Spleen (tissue), 11 donors: ENCODE results near the gene NKG7. TPM values are rescaled to one million over a fixed set of nuclear protein-coding genes. Genes with fewer than 3 reads are reported as not detected.

Source experiments
- DNase-seq: peaks from one replicate; pipeline ENCODE4 v3.0.0-alpha.2; 2020
- H3K27ac ChIP-seq, 8 donors: fragments of 200-600 bp; sonication (generic) in 7 of 8; 1 replicate in 4 of 8; 2 replicates in 4 of 8; pipeline versions ENCODE4 v1.5.0 to v1.8.0; 2016 to 2021; ENCODE audit warnings: inconsistent platforms in 4 of 8, mild to moderate bottlenecking in 4 of 8, moderate library complexity in 1 of 8
- H3K27me3 ChIP-seq, 7 donors: fragments of 200-600 bp; sonication (generic) in 6 of 7; replicated peaks in 1 of 7; 1 replicate in 4 of 7; 2 replicates in 3 of 7; pipeline versions ENCODE4 v1.5.0 to v1.8.0; 2016 to 2021; ENCODE audit warnings: inconsistent platforms in 3 of 7, mild to moderate bottlenecking in 1 of 7
- H3K36me3 ChIP-seq, 6 donors: fragments of 200-600 bp; sonication (generic) in 5 of 6; 1 replicate in 4 of 6; 2 replicates in 2 of 6; pipeline versions ENCODE4 v1.5.0 to v1.8.0; 2016 to 2021; ENCODE audit warnings: inconsistent platforms in 2 of 6
- H3K4me1 ChIP-seq, 6 donors: fragments of 200-600 bp; sonication (generic) in 5 of 6; 1 replicate in 3 of 6; 2 replicates in 3 of 6; pipeline versions ENCODE4 v1.5.0 to v1.8.0; 2016 to 2021; ENCODE audit warnings: inconsistent platforms in 3 of 6
- H3K4me3 ChIP-seq, 8 donors: fragments of 200-600 bp; sonication (generic) in 7 of 8; 1 replicate in 4 of 8; 2 replicates in 4 of 8; pipeline versions ENCODE4 v1.5.0 to v1.8.0; 2016 to 2021; ENCODE audit warnings: inconsistent platforms in 4 of 8, mild to moderate bottlenecking in 4 of 8, moderate library complexity in 2 of 8
- H3K9me3 ChIP-seq, 8 donors: fragments of 200-600 bp; sonication (generic) in 7 of 8; 1 replicate in 4 of 8; 2 replicates in 4 of 8; pipeline versions ENCODE4 v1.5.0 to v1.8.0; 2016 to 2021; ENCODE audit warnings: inconsistent platforms in 4 of 8
- POLR2A ChIP-seq, 3 donors: fragments of 450-650 bp; IDR thresholded peaks; one replicate each; pipeline ENCODE4 v1.5.1; 2017; ENCODE audit warnings: antibody characterized with exemption in 3 of 3, mild to moderate bottlenecking in 1 of 3
- POLR2AphosphoS5 ChIP-seq, 3 donors: sonication (generic); formaldehyde crosslinking; IDR thresholded peaks; one replicate each; pipeline ENCODE4 v1.5.1; 2017; ENCODE audit warnings: antibody characterized with exemption in 3 of 3
- WGBS, 5 donors: extraction: QIAGEN DNeasy Blood & Tissue Kit in 3 of 5; methylation state at CpG; one replicate each; pipeline versions ENCODE4 v1.1.5 to v1.1.7; 2013 to 2018; 5-methylcytosine and 5-hydroxymethylcytosine counted together
- intact Hi-C: fragments of 100-400 bp; cut with DNase I; formaldehyde crosslinking; loops from one replicate; pipeline ENCODE4 v1.15.0; 2023; ENCODE audit warnings: low total_unique reads
- polyA plus RNA-seq, 3 donors: library from polyadenylated mRNA; stranded (reverse); fragments of 200-250 nt; gene quantifications; one replicate each; pipeline ENCODE4 v1.2.1, GENCODE V29; 2013
- total RNA-seq, 7 donors: library from RNA; depleted of rRNA in 3 of 7; stranded (reverse); fragments of >200 nt in 3 of 7; fragmentation: NEBNext Ultra II Directional in 4 of 7; extraction: Animal tissue kit (Norgen Biotek cat#: 25700) in 4 of 7; gene quantifications; one replicate each; pipeline versions ENCODE4 v1.1.0 to v1.2.1, GENCODE V29; 2016 to 2021
- TF ChIP-seq, protein P1 (sequence below), 11 experiments: fragments of 200-600 bp in 7 of 11; fragments of 450-650 bp in 4 of 11; sonication (generic) in 4 of 11; IDR thresholded peaks in 8 of 11; conservative IDR thresholded peaks in 3 of 11; 1 replicate in 7 of 11; 2 replicates in 4 of 11; pipeline versions ENCODE4 v1.4.0 to v1.8.0; 2016 to 2021; ENCODE audit warnings: antibody characterized with exemption in 11 of 11, inconsistent platforms in 4 of 11, mild to moderate bottlenecking in 1 of 11
- donor health status: healthy with polysubstance abuse.
- donor health status: DM: no; HTN: no; CAD: no; lungs with moderate emphysema.
- donor health status: DM: no; HTN: no; CAD: no.
- donor health status: Bipolar disorder and iron deficiency.
- donor health status: healthy.
- donor health status: DM: no; HTN: no; CAD: no.
- donor health status: DM: yes; HTN: yes; CAD: no.

Gene NKG7
- total and polyA plus RNA-seq, 10 donors, result 30.8 to 144 (median 75.1) TPM

DNA sequence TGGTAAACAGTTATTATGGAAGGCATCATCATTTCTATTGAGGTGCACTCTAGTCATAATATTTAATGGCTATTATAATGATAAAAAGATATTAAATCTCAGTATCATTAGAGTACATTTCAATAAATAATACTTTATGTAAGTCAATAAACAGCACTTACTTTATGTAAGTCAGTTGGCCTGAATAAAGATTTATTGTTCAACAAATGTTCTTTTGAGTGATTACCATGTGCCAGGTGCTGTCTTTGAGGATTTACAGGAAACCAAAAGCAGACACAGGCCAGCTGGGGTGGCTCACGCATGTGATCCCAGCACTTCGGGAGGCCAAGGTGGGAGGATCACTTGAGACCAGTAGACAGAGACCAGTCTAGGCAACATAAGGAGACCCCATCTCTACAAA lies 5.0 kb upstream of the NKG7 start:
- Histone ChIP-seq H3K4me1 (peaks cover 0 to 42% (median 11%) of the 10 kb centered on the region in 6 donors), H3K9me3 (peaks cover 0 to 18% (median 9%) of the 10 kb centered on the region in 8 donors), H3K4me3 (no peak overlapping the region), H3K27me3 (no peaks in the 10 kb centered on the region), H3K36me3 (no peaks in the 10 kb centered on the region), H3K27ac (no peak overlapping the region)
- WGBS, 5 donors, result 79 to 88% (median 81%) methylated on average over 2 of the region's 2 CpGs
- DNase-seq, result no peak
- intact Hi-C loops, result no loop called here
- TF ChIP-seq, protein P1, sequence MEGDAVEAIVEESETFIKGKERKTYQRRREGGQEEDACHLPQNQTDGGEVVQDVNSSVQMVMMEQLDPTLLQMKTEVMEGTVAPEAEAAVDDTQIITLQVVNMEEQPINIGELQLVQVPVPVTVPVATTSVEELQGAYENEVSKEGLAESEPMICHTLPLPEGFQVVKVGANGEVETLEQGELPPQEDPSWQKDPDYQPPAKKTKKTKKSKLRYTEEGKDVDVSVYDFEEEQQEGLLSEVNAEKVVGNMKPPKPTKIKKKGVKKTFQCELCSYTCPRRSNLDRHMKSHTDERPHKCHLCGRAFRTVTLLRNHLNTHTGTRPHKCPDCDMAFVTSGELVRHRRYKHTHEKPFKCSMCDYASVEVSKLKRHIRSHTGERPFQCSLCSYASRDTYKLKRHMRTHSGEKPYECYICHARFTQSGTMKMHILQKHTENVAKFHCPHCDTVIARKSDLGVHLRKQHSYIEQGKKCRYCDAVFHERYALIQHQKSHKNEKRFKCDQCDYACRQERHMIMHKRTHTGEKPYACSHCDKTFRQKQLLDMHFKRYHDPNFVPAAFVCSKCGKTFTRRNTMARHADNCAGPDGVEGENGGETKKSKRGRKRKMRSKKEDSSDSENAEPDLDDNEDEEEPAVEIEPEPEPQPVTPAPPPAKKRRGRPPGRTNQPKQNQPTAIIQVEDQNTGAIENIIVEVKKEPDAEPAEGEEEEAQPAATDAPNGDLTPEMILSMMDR (IDR thresholded peaks at IDR 0.05 in 8 of 11, conservative IDR thresholded peaks at IDR 0.05 in 3 of 11), result no peak
- no peak for TF ChIP-seq POLR2AphosphoS5 (IDR thresholded peaks at IDR 0.05)
- TF ChIP-seq POLR2A (IDR thresholded peaks at IDR 0.05), result no peak

- DNase-seq, result peak; percentile 47
- 33 to 41% (median 40%) methylated on average over 10 to 11 of the region's 11 CpGs for WGBS, 5 donors
These were observed 3.2 kb upstream of the NKG7 start for GRCh38 chr19:51375504-51376221.

GRCh38 chr19:51372021-51372648 lies 319 bp downstream of the NKG7 start:
- peak; percentile 81 for DNase-seq
- H3K4me1 ChIP-seq, result peaks cover 4 to 93% (median 29%) of the 10 kb centered on the region in 6 donors
- peak overlapping the region; percentile 16 to 95 (median 32) for H3K4me3 ChIP-seq
- WGBS, 5 donors, result 54 to 80% (median 65%) methylated on average over 17 to 18 of the region's 18 CpGs
- intact Hi-C loops, result no loop called here
- no peaks in the 10 kb centered on the region for H3K9me3 ChIP-seq
- no peak for TF ChIP-seq POLR2AphosphoS5 (IDR thresholded peaks at IDR 0.05)
- TF ChIP-seq, protein P1 (IDR thresholded peaks at IDR 0.05 in 8 of 11, conservative IDR thresholded peaks at IDR 0.05 in 3 of 11), result no peak
- TF ChIP-seq POLR2A (IDR thresholded peaks at IDR 0.05), result no peak
- H3K36me3 ChIP-seq, result no peaks in the 10 kb centered on the region
- peak overlapping the region; percentile 27 to 97 (median 76) for H3K27ac ChIP-seq
- no peaks in the 10 kb centered on the region for H3K27me3 ChIP-seq

More at GRCh38 chr19:51375504-51376221, 3.2 kb upstream of the NKG7 start:
- H3K27me3 ChIP-seq, result no peaks in the 10 kb centered on the region
- intact Hi-C loops, result no loop called here
- peak overlapping the region in 3 of 8 donors; percentile 37 to 55 (median 40) for H3K27ac ChIP-seq
- H3K9me3 ChIP-seq, result peaks cover 0 to 4% (median 0%) of the 10 kb centered on the region in 8 donors
- H3K4me3 ChIP-seq, result no peak overlapping the region
- H3K4me1 ChIP-seq, result peaks cover 0 to 60% (median 19%) of the 10 kb centered on the region in 6 donors
- TF ChIP-seq, protein P1 (IDR thresholded peaks at IDR 0.05 in 8 of 11, conservative IDR thresholded peaks at IDR 0.05 in 3 of 11), result no peak
- TF ChIP-seq POLR2A (IDR thresholded peaks at IDR 0.05) (no peak), POLR2AphosphoS5 (IDR thresholded peaks at IDR 0.05) (no peak)
- H3K36me3 ChIP-seq, result no peaks in the 10 kb centered on the region

- H3K27me3 ChIP-seq, result no peaks in the 10 kb centered on the region
These were observed 1.2 kb downstream of the NKG7 start for GRCh38 chr19:51371186-51371690.

More at GRCh38 chr19:51371186-51371690, 1.2 kb downstream of the NKG7 start:
- H3K9me3 ChIP-seq, result no peaks in the 10 kb centered on the region
- TF ChIP-seq POLR2A (IDR thresholded peaks at IDR 0.05), result no peak
- TF ChIP-seq, protein P1 (IDR thresholded peaks at IDR 0.05 in 8 of 11, conservative IDR thresholded peaks at IDR 0.05 in 3 of 11), result no peak
- no peak for TF ChIP-seq POLR2AphosphoS5 (IDR thresholded peaks at IDR 0.05)
- intact Hi-C loops, result no loop called here
- DNase-seq, result no peak
- H3K4me3 ChIP-seq, result peak overlapping the region in 7 of 8 donors; percentile 18 to 95 (median 35)
- peaks cover 4 to 94% (median 31%) of the 10 kb centered on the region in 6 donors for H3K4me1 ChIP-seq
- 69 to 84% (median 72%) methylated on average over 8 of the region's 8 CpGs for WGBS, 5 donors
- no peaks in the 10 kb centered on the region for H3K36me3 ChIP-seq
- H3K27ac ChIP-seq, result peak overlapping the region in 7 of 8 donors; percentile 34 to 97 (median 77)
